HG03025 (cell line): Measurements from ENCODE around the gene DEDD.

Experiments used
- ATAC-seq: cut with Tn5 transposase; IDR thresholded peaks from one replicate; pipeline ENCODE4 v1.9.1; 2021; ENCODE audit warnings: mild to moderate bottlenecking, moderate library complexity; ENCODE audit not compliant: unreplicated experiment, low FRiP score

The DEDD gene

DNA sequence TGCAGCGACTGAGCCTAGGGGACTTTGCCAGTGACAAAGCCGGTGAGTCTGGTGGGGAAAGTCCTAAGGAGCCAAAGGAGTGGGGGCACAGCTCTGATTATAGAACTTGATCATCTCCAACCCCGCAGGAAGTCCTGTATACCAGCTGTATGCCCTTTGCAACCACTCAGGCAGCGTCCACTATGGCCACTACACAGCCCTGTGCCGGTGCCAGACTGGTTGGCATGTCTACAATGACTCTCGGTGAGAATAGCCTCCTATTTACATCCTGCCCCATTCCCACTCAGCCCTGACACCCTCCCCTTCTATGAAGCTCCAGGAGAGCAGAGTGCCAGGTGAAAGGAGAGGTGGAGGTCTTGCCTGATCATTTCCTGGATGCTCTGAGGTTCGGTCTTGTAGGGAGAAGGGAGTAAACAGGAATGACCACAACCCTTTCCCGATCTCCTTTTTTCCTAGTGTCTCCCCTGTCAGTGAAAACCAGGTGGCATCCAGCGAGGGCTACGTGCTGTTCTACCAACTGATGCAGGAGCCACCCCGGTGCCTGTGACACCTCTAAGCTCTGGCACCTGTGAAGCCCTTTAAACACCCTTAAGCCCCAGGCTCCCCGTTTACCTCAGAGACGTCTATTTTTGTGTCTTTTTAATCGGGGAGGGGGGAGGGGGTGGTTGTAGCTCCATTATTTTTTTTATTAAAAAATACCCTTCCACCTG, 32.6 kb upstream of the DEDD start:
- ATAC-seq: no peak

DNA sequence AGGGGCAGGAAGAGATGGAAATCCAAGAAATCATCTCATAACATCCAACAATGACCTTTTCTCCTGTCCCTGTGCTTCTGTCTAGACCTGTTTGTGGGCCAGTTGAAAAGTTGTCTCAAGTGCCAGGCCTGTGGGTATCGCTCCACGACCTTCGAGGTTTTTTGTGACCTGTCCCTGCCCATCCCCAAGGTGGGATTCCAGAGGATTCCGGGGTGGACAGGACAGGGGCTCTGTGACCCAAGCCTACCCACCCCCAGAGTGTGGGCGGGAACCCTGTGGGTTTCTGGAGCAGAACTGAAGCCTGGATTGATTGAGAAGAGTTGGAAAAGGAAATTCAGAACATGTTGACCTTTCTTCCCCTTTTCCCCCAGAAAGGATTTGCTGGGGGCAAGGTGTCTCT, 31.3 kb upstream of the DEDD start:
- no peak for ATAC-seq

DNA sequence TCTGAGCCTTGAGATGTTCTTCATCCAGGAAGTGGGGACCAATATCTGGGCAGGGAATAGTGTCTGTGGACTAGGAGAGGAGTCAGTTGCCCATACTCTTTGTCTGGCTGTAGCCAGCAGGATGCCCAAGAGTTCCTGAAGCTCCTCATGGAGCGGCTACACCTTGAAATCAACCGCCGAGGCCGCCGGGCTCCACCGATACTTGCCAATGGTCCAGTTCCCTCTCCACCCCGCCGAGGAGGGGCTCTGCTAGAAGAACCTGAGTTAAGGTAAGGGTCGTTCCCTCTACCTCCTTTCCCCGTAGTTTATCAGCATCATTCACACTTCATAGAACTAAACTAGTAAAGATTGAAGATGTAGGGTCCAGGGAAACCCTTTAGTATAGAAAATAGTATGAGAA, 30.3 kb upstream of the DEDD start:
- ATAC-seq: no peak

DNA sequence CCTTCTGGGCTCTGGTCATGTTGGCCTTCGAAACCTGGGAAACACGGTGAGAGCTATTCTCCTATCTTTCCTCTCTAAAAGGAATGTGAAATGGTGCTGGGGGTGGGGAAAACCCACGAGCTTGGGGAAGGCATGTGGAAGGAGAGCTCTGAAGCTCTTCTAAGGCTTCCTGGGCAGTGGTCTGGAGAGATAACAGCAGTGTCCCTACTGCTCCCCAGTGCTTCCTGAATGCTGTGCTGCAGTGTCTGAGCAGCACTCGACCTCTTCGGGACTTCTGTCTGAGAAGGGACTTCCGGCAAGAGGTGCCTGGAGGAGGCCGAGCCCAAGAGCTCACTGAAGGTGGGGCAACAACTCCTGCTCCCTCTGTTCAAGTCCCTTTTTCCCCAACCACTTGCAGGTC, 29.6 kb upstream of the DEDD start:
- no peak for ATAC-seq

DNA sequence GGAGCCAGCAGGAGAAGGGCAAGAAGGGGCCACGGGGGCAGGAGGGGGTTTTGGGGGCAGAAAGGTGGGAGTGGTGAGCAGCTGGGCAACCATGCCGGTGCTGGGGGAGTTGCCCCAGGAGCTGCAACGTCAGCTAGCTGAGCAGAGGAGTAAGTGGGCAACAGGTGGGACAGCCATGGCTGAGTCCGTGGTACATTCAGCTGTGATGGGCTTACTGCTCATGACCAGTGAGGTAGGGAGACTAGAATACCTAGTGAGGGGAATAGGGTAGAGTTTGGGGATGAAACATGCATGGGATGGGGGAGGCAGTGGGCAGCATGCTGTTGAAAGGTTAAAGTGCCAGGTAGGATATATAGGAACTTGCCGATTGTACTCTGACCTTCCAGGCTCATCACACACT, 29.2 kb upstream of the DEDD start:
- no peak for ATAC-seq

DNA sequence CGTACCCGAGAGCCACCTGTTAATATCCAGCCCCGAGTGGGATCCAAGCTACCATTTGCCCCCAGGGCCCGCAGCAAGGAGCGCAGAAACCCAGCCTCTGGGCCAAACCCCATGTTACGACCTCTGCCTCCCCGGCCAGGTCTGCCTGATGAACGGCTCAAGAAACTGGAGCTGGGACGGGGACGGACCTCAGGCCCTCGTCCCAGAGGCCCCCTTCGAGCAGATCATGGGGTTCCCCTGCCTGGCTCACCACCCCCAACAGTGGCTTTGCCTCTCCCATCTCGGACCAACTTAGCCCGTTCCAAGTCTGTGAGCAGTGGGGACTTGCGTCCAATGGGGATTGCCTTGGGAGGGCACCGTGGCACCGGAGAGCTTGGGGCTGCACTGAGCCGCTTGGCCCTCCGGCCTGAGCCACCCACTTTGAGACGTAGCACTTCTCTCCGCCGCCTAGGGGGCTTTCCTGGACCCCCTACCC, 28.2 kb upstream of the DEDD start:
- ATAC-seq: no peak

- no peak for ATAC-seq
Observed at GRCh38 chr1:161159913-161160243, 27.4 kb upstream of the DEDD start.

DNA sequence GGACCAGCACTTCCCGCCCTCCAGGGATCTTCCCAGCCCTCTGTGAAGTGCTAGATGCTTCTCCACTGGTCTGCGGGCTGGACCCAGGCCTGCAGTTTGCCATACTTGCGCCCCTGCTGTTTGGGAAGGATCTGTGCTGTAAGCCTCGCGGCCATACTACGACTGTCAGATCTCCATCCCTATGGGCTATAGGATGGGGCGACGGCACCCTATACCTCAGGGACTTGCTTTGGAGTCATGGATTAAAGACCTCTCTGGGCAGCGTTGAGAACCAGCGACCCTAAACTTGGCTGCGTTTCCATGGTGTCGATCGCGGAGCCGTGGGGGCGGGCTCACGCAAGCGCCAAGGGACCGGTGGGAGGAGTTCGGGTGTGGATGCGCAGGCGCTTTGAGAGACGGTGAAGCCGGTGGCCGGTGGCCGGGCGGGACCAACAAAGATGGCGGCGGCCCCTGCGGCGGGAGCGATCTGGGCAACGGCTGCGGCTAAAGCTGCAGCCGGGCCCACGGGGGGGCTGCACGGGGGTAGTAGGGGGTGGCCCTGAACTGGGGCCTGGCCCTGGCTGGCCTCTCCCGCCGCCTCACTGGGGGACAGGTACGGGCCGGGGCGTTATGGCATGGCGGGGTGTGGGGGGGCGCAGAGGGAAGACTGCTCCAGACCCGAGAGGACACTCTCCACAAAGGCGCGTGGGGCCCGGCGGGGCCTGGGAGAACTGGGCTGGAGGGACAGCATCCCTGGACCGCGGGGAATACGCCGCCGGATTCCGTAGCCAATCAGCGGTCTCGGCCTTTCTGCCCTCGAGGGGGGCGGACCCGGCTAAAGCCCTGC, 26.8 kb upstream of the DEDD start, which contains the start of gene USP21:
Gene USP21 (plus strand): TSS at position 414 of the 826 bp plus-strand sequence. CDS start 1,141 bp downstream, outside the sequence.
- ATAC-seq: peak; percentile 76

DNA sequence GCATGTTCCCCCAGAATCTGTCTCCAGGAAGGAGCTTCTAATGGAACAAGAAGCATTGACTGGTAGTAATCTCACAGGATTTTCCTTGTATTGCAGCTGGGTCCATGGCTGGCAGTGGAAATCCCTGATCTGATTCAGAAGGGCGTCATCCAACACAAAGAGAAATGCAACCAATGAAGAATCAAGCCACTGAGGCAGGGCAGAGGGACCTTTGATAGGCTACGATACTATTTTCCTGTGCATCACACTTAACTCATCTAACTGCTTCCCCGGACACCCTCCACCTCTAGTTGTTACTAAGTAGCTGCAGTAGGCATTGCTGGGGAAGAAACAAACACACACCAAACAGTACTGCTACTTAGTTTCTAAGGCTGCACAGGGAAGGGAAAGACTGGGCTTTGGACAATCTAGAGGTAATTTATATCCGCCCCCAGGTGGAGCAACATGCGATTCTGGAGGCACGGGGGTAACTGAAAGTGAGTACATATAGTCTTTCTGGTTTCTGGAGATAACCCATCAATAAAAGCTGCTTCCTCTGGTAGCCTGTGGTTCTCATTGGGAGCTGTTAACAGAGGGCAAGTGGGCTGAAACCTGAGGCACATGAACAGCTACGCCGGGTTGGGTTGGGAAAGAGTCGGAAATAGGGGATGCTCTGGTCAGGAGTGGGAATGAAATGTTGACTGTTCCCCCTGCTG, 26.0 kb upstream of the DEDD start:
- ATAC-seq: no peak

DNA sequence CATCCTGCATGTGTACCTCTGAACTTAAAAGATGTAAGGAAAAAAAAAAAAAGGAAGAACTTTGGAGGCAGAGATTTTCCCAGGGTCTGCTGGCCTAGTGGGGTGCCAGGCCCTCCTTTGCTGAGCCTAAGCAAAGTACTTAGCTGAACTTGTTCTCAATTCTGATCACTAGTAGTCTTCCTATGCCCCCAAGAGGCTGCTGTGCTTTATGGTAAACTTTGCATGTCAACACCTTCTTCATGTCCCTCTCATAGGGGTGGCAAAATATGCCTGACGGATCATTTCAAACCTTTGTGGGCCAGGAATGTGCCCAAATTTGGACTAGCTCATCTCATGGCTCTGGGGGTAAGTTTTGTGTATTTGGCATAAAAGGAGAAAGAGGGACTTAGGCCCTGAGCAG, 25.4 kb upstream of the DEDD start:
- no peak for ATAC-seq

GRCh38 chr1:161153682-161154337, 21.3 kb upstream of the DEDD start, which contains the start of gene UFC1:
Gene UFC1, plus strand, starts transcription at chr1:161153978. Its CDS starts 20 bp downstream, at chr1:161153998.
- ATAC-seq: no peak

DNA sequence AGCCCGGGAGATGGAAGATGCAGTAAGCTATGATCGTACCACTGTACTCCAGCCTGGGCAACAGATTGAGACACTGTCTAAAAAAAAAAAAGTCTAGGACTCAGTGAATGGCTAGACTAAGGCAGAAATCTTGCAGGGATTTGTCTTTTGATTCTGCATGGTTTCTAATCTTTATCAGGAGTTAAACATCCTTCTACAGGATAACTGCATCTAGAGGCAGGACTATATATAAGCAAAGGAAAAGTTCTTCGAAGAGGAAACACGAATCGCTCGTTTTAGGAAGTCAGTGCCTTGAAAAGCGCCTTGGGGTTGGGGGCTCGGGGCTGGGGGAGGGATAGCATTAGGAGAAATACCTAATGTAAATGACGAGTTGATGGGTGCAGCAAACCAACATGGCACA, 20.7 kb upstream of the DEDD start:
- ATAC-seq: no peak

GRCh38 chr1:161145832-161146231, 13.4 kb upstream of the DEDD start:
- no peak for ATAC-seq

DNA sequence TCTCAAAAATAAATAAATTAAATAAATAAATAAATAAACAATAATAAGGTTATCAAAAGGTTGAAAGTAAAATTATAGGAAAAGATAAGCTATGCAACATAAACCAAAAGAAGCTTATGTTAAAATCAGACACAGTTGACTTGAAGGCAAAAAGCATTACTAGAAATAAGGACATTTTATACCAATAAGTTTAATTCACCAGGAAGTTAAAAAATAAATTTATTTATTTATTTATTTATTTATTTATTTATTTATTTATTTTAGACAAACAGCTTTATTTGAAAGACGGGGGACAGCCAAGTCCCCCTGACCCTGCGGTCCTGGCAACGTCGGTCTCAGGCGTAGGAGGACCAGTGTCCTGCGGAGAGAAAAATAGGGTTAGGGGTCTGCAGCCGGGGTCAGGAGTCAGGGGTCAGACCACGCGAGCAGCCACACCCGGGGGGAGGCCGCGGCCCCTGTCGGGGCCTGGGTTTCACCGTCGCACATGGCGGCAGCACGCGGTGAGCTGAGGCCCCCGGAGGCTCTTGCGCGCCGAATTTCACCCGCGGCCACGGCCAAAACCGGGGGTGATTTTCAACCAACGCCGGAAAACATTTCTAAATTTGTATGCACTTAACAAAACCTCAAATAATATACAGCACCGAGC, 8.4 kb upstream of the DEDD start:
- no peak for ATAC-seq

GRCh38 chr1:161139766-161140165, 7.3 kb upstream of the DEDD start:
- no peak for ATAC-seq

DNA sequence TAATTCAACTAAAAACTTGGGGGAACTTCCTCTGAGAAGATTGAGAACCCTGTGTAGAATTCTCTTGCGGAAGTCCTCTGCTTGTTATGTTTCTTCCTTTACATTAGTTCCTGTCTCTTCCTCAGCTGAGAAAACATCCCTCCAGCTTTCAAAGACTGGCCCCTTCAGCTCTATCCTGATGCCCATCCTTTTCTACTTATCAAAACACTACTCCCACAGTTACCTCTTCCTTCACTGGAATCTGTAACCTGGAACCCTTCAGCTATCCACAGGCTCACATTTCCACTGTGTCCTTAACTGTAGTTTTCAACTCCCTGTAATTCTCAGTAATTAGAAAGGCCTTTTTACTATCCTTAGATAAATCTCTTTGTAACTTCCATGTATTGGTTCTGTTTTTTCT, 6.0 kb upstream of the DEDD start:
- ATAC-seq: no peak

DNA sequence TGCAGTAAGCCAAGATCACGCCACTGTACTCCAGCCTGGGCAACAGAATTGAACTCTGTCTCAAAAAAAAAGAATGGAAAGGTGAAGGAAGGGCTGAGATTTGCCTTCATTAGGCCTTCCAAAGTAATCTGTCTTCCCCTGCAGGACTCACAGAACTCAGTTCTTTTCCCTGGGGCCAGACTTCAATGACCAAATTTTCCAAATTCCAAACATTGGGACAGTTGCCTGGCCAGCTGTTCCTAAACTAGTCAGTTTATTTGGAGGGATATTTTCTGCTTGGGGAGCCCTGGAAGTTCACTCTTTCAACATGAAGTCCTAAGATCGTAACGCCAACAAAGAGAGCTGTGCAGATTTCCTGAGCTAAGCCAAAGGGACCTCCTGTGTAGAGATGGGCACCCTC, 5.4 kb upstream of the DEDD start:
- no peak for ATAC-seq

DNA sequence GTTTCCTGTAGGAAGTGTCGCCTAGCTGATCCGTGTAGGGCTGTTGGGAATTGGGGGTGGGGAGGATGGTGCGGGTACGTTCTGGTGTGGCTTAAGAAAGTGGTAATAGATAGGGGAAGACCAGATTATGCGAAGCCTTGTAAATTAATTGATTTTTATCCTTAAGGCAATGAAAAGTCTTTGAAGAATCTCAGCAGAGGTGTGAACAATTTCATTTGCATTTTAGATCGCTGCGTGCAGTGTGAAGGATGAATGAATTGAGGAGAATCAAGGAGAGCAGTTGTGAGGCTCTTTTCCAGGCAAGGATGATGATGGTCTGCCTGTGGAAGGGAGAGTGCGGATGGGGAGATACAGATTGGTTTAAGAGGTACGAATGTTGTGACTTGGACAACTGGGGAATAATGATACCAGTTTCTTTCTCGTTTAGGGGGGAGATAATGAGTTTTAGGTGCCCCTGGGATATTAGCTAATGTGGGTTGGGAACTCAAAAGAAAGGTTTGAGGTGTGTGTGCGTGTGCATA, 813 bp upstream of the DEDD start:
- ATAC-seq: no peak

- no peak for ATAC-seq
Observed at GRCh38 chr1:161131523-161132409, 701 bp downstream of the DEDD start.
